ENCODE results near the gene PERM1.

PERM1 gene

GRCh38 chr1:958823-959730 lies 22.8 kb downstream of the PERM1 start, which contains the start of gene NOC2L:
Gene NOC2L, minus strand, starts transcription at chr1:959256. Its CDS starts 16 bp downstream, at chr1:959240.
- no peak for TF ChIP-seq Cebpa-rat (IDR thresholded peaks at IDR 0.05)
- Histone ChIP-seq H3K27ac (peak within 1 kb of the TSS; percentile 84), H3K27me3 (peaks cover 6% of the 10 kb centered on the region; the same call in 1 of the 2 replicates), H3K36me3 (peaks cover 56% of the 10 kb centered on the region), H3K4me3 (peak within 1 kb of the TSS; percentile 98), H3K4me2 (peak within 1 kb of the TSS; percentile 87), H3K4me1 (peaks cover 51% of the 10 kb centered on the region), H3K9ac (peak within 1 kb of the TSS; percentile 92), H3K9me3 (no peaks in the 10 kb centered on the region), H4K20me1 (peaks cover 55% of the 10 kb centered on the region)

GRCh38 chr1:956636-957035 lies 25.3 kb downstream of the PERM1 start:
- H3K9me3 ChIP-seq: no peaks in the 10 kb centered on the region
- peaks cover 60% of the 10 kb centered on the region for H3K36me3 ChIP-seq
- TF ChIP-seq Cebpa-rat (IDR thresholded peaks at IDR 0.05): no peak
- peaks cover 78% of the 10 kb centered on the region for H4K20me1 ChIP-seq
- H3K4me2 ChIP-seq: peak overlapping the region; percentile 87
- H3K27me3 ChIP-seq: peaks cover 6% of the 10 kb centered on the region; the same call in 1 of the 2 replicates
- no peak overlapping the region for H3K9ac ChIP-seq
- H3K27ac ChIP-seq: no peak overlapping the region
- peaks cover 50% of the 10 kb centered on the region for H3K4me1 ChIP-seq
- no peak overlapping the region for H3K4me3 ChIP-seq

GRCh38 chr1:955474-955873 lies 26.4 kb downstream of the PERM1 start:
- Histone ChIP-seq H3K9ac (no peak overlapping the region), H3K4me2 (no peak overlapping the region)

GRCh38 chr1:954927-955326 lies 27.0 kb downstream of the PERM1 start:
- H3K4me1 ChIP-seq: peaks cover 41% of the 10 kb centered on the region
- H3K9me3 ChIP-seq: no peaks in the 10 kb centered on the region
- no peak overlapping the region for H3K4me2 ChIP-seq
- no peak overlapping the region for H3K9ac ChIP-seq
- peaks cover 77% of the 10 kb centered on the region for H3K36me3 ChIP-seq
- H3K4me3 ChIP-seq: no peak overlapping the region
- no peak for TF ChIP-seq Cebpa-rat (IDR thresholded peaks at IDR 0.05)
- peaks cover 6% of the 10 kb centered on the region; the same call in 1 of the 2 replicates for H3K27me3 ChIP-seq
- no peak overlapping the region for H3K27ac ChIP-seq
- H4K20me1 ChIP-seq: peaks cover 90% of the 10 kb centered on the region

More at GRCh38 chr1:955474-955873, 26.4 kb downstream of the PERM1 start:
- peaks cover 6% of the 10 kb centered on the region; the same call in 1 of the 2 replicates for H3K27me3 ChIP-seq
- peaks cover 71% of the 10 kb centered on the region for H3K36me3 ChIP-seq
- no peaks in the 10 kb centered on the region for H3K9me3 ChIP-seq
- no peak overlapping the region for H3K27ac ChIP-seq
- H4K20me1 ChIP-seq: peaks cover 84% of the 10 kb centered on the region
- no peak for TF ChIP-seq Cebpa-rat (IDR thresholded peaks at IDR 0.05)
- no peak overlapping the region for H3K4me3 ChIP-seq
- H3K4me1 ChIP-seq: peaks cover 44% of the 10 kb centered on the region

- no peak for TF ChIP-seq Cebpa-rat (IDR thresholded peaks at IDR 0.05)
- Histone ChIP-seq H3K27me3 (no peaks in the 10 kb centered on the region), H3K27ac (no peak overlapping the region), H3K4me1 (peaks cover 33% of the 10 kb centered on the region), H4K20me1 (peaks cover 99% of the 10 kb centered on the region), H3K4me3 (no peak overlapping the region), H3K9me3 (no peaks in the 10 kb centered on the region), H3K36me3 (peaks cover 89% of the 10 kb centered on the region), H3K4me2 (no peak overlapping the region), H3K9ac (no peak overlapping the region)
Measured at GRCh38 chr1:953524-954320, 28.2 kb downstream of the PERM1 start.

- H3K9me3 ChIP-seq: no peaks in the 10 kb centered on the region
- H3K36me3 ChIP-seq: peaks cover 100% of the 10 kb centered on the region
- H3K4me1 ChIP-seq: peaks cover 24% of the 10 kb centered on the region
- H3K4me2 ChIP-seq: no peak overlapping the region
- peaks cover 99% of the 10 kb centered on the region for H4K20me1 ChIP-seq
- no peaks in the 10 kb centered on the region for H3K27me3 ChIP-seq
- no peak overlapping the region for H3K9ac ChIP-seq
- no peak overlapping the region for H3K4me3 ChIP-seq
- TF ChIP-seq Cebpa-rat (IDR thresholded peaks at IDR 0.05): no peak
- H3K27ac ChIP-seq: no peak overlapping the region
Measured at GRCh38 chr1:952603-953002, 29.3 kb downstream of the PERM1 start.

- H3K9ac ChIP-seq: no peak overlapping the region
- no peak overlapping the region for H3K4me2 ChIP-seq
- no peak for TF ChIP-seq Cebpa-rat (IDR thresholded peaks at IDR 0.05)
- no peaks in the 10 kb centered on the region for H3K9me3 ChIP-seq
- peaks cover 100% of the 10 kb centered on the region for H3K36me3 ChIP-seq
- no peak overlapping the region for H3K4me3 ChIP-seq
- no peaks in the 10 kb centered on the region for H3K27me3 ChIP-seq
- peaks cover 99% of the 10 kb centered on the region for H4K20me1 ChIP-seq
- no peak overlapping the region for H3K27ac ChIP-seq
- peaks cover 20% of the 10 kb centered on the region for H3K4me1 ChIP-seq
Measured at GRCh38 chr1:952201-952600, 29.7 kb downstream of the PERM1 start.

- no peak for TF ChIP-seq Cebpa-rat (IDR thresholded peaks at IDR 0.05)
- no peaks in the 10 kb centered on the region for H3K9me3 ChIP-seq
- no peak overlapping the region for H3K27ac ChIP-seq
- no peak overlapping the region for H3K9ac ChIP-seq
- H4K20me1 ChIP-seq: peaks cover 99% of the 10 kb centered on the region
- H3K4me1 ChIP-seq: peaks cover 12% of the 10 kb centered on the region
- no peak overlapping the region for H3K4me3 ChIP-seq
- H3K27me3 ChIP-seq: no peaks in the 10 kb centered on the region
- H3K36me3 ChIP-seq: peaks cover 100% of the 10 kb centered on the region
- no peak overlapping the region for H3K4me2 ChIP-seq
Measured at GRCh38 chr1:951364-951763, 30.5 kb downstream of the PERM1 start.

- Histone ChIP-seq H3K9me3 (no peaks in the 10 kb centered on the region), H3K36me3 (peaks cover 100% of the 10 kb centered on the region), H3K27ac (no peak overlapping the region), H3K27me3 (no peaks in the 10 kb centered on the region), H3K4me3 (no peak overlapping the region), H3K9ac (no peak overlapping the region), H3K4me2 (no peak overlapping the region), H4K20me1 (peaks cover 99% of the 10 kb centered on the region), H3K4me1 (peaks cover 10% of the 10 kb centered on the region)
- TF ChIP-seq Cebpa-rat (IDR thresholded peaks at IDR 0.05): no peak
Measured at GRCh38 chr1:950881-951280, 31.0 kb downstream of the PERM1 start.
